Stimulated activated CD8-positive, alpha-beta memory T cell treated with anti-CD3 and anti-CD28 coated beads, Interleukin-2, amount 100 ng/mL, for 1 hour (primary cell): Measurements from ENCODE around the gene PUS10.
"Not testable (repeated sequence)": the region's sequence is repeated elsewhere in the genome, so short reads cannot be mapped to it uniquely, and the experiment has no call there.

ENCODE experiments used
- DNase-seq, 2 donors: peaks; one replicate each; pipeline ENCODE4 v3.0.0-alpha.2; 2020; ENCODE audit warnings: low read depth in 2 of 2

PUS10 gene

GRCh38 chr2:61012303-61012702 lies 5.8 kb downstream of the PUS10 start:
- not testable (repeated sequence) for DNase-seq

GRCh38 chr2:61011678-61012077 lies 6.4 kb downstream of the PUS10 start:
- no peak for DNase-seq

GRCh38 chr2:61009355-61009754 lies 8.7 kb downstream of the PUS10 start:
- DNase-seq: no peak

- no peak for DNase-seq
Observed at GRCh38 chr2:61006486-61007105, 11.5 kb downstream of the PUS10 start.

GRCh38 chr2:61005736-61006135 lies 12.3 kb downstream of the PUS10 start:
- DNase-seq: no peak

- DNase-seq: no peak
Observed at GRCh38 chr2:60998628-60999545, 19.2 kb downstream of the PUS10 start.

- no peak for DNase-seq
Observed at GRCh38 chr2:60994131-60994530, 23.9 kb downstream of the PUS10 start.

- DNase-seq: no peak
Observed at GRCh38 chr2:60992985-60993392, 25.1 kb downstream of the PUS10 start.

GRCh38 chr2:60991644-60992043 lies 26.4 kb downstream of the PUS10 start:
- DNase-seq: no peak

GRCh38 chr2:60989259-60989658 lies 28.8 kb downstream of the PUS10 start:
- no peak for DNase-seq

GRCh38 chr2:60987656-60988055 lies 30.4 kb downstream of the PUS10 start:
- not testable (repeated sequence) for DNase-seq

GRCh38 chr2:60987041-60987440 lies 31.0 kb downstream of the PUS10 start:
- no peak for DNase-seq

GRCh38 chr2:60984720-60985119 lies 33.3 kb downstream of the PUS10 start:
- DNase-seq: no peak

- DNase-seq: not testable (repeated sequence)
Observed at GRCh38 chr2:60982066-60982465, 36.0 kb downstream of the PUS10 start.

GRCh38 chr2:60980071-60980815 lies 37.8 kb downstream of the PUS10 start:
- DNase-seq: no peak

GRCh38 chr2:60979231-60979630 lies 38.8 kb downstream of the PUS10 start:
- DNase-seq: no peak

- DNase-seq: no peak
Observed at GRCh38 chr2:60977562-60977895, 40.5 kb downstream of the PUS10 start.

GRCh38 chr2:60976875-60977561 lies 41.0 kb downstream of the PUS10 start:
- no peak for DNase-seq

- DNase-seq: no peak
Observed at GRCh38 chr2:60976256-60976850, 41.7 kb downstream of the PUS10 start.

- no peak for DNase-seq
Observed at GRCh38 chr2:60974652-60975051, 43.4 kb downstream of the PUS10 start.

- no peak for DNase-seq
Observed at GRCh38 chr2:60973705-60974104, 44.4 kb downstream of the PUS10 start.
